Measurements from ENCODE around the gene RIMBP2. TPM values are rescaled to one million over a fixed set of nuclear protein-coding genes. Genes with fewer than 3 reads are reported as not detected.

RIMBP2 gene
- total RNA-seq, 2 experiments from 2014 or later: not detected

- H3K36me3 ChIP-seq (ENCODE audit: insufficient read depth, low read length): no peaks in the 10 kb centered on the region
- ChIA-PET POLR2A (no interaction called here), CTCF (no interaction called here)
- H3K9me3 Mint-ChIP-seq: no peaks in the 10 kb centered on the region
- ATAC-seq (ENCODE audit: poor library complexity) (no peak), DNase-seq (no peak)
- H3K4me1 ChIP-seq (ENCODE audit: insufficient read depth, low read length): peaks cover 5% of the 10 kb centered on the region
- no peak overlapping the region for H3K4me3 ChIP-seq (ENCODE audit: low read length)
- TF ChIP-seq CTCF (IDR thresholded peaks at IDR 0.05): no peak
- peaks cover 0 to 18% of the 10 kb centered on the region in 2 experiments for H3K9me3 ChIP-seq (ENCODE audit: control insufficient read depth in 1 of 2, insufficient read depth in 1 of 2, low read length in 2 of 2)
- peaks cover 47% of the 10 kb centered on the region for H3K27me3 Mint-ChIP-seq
- no peak overlapping the region for H3K27ac ChIP-seq (ENCODE audit: low read depth in 1 of 2, low read length in 2 of 2)
- peaks cover 14 to 21% of the 10 kb centered on the region in 2 experiments for H3K27me3 ChIP-seq (ENCODE audit: control insufficient read depth in 1 of 2, insufficient read depth in 2 of 2, low read length in 2 of 2)
- intact Hi-C loops (cut with DNase I, micrococcal nuclease): no loop called here
- no peaks in the 10 kb centered on the region for H3K36me3 Mint-ChIP-seq (ENCODE audit: low read depth)
- no peak overlapping the region for H3K4me3 Mint-ChIP-seq
- no peak overlapping the region for H3K27ac Mint-ChIP-seq
- no peaks in the 10 kb centered on the region for H3K4me1 Mint-ChIP-seq (ENCODE audit: low read depth)
Measured at GRCh38 chr12:130709151-130709970, 6.7 kb downstream of the RIMBP2 start.

DNA sequence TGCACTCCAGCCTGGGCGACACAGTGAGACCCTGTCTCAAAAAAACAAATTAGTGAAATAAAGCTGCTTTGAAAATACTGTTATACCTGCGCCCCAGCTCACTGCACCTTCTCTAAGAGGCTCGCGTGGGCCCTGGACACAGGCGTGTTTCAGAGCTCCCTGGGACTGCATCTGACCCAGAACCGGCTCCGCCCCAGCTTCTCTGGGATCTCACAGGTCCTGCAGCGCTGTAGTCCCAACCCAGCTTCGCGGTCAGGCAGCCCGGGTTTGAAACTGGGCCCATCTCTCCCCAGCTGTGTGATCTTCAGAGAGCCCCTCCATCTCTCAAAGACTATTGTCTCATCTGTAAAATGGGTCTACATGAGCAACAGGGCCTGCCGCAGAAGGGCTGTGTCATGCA, 7.5 kb downstream of the RIMBP2 start:
- peaks cover 7 to 14% of the 10 kb centered on the region in 2 experiments for H3K27me3 ChIP-seq (ENCODE audit: control insufficient read depth in 1 of 2, insufficient read depth in 2 of 2, low read length in 2 of 2)
- Mint-ChIP-seq H3K27ac (no peak overlapping the region), H3K4me1 (ENCODE audit: low read depth) (no peaks in the 10 kb centered on the region), H3K4me3 (no peak overlapping the region), H3K36me3 (ENCODE audit: low read depth) (no peaks in the 10 kb centered on the region), H3K9me3 (no peaks in the 10 kb centered on the region), H3K27me3 (peaks cover 42% of the 10 kb centered on the region)
- H3K9me3 ChIP-seq (ENCODE audit: control insufficient read depth in 1 of 2, insufficient read depth in 1 of 2, low read length in 2 of 2): peaks cover 0 to 11% of the 10 kb centered on the region in 2 experiments
- no peak for ATAC-seq (ENCODE audit: poor library complexity)
- TF ChIP-seq CTCF (IDR thresholded peaks at IDR 0.05): no peak
- H3K27ac ChIP-seq (ENCODE audit: low read depth in 1 of 2, low read length in 2 of 2): no peak overlapping the region
- ChIA-PET CTCF (no interaction called here), POLR2A (no interaction called here)
- DNase-seq: no peak
- no peaks in the 10 kb centered on the region for H3K4me1 ChIP-seq (ENCODE audit: insufficient read depth, low read length)
- no peak overlapping the region for H3K4me3 ChIP-seq (ENCODE audit: low read length)
- H3K36me3 ChIP-seq (ENCODE audit: insufficient read depth, low read length): no peaks in the 10 kb centered on the region
- intact Hi-C loops (cut with DNase I, micrococcal nuclease): no loop called here

DNA sequence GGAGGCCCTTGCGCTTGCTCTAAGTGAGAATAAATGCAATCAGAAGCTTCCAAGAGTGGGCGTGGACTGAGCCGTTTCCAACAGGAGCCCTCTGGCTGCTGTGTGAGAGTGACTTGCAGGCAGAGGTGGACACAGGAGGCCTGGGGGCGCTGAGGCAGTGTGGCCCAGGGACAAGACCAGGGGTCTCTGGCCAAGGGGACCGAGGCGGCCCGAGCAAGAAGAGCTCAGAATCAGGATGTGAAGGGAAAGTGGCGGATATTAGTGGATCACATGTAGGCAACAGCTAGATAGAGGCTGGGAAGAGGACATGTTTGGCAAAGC, 8.6 kb downstream of the RIMBP2 start:
- H3K27ac ChIP-seq (ENCODE audit: low read depth in 1 of 2, low read length in 2 of 2): no peak overlapping the region

More for the DNA sequence above, 8.6 kb downstream of the RIMBP2 start:
- Mint-ChIP-seq H3K9me3 (no peaks in the 10 kb centered on the region), H3K36me3 (ENCODE audit: low read depth) (no peaks in the 10 kb centered on the region), H3K27ac (no peak overlapping the region), H3K4me1 (ENCODE audit: low read depth) (no peaks in the 10 kb centered on the region), H3K4me3 (no peak overlapping the region), H3K27me3 (peaks cover 32% of the 10 kb centered on the region)
- Histone ChIP-seq H3K4me3 (ENCODE audit: low read length) (no peak overlapping the region), H3K4me1 (ENCODE audit: insufficient read depth, low read length) (no peaks in the 10 kb centered on the region), H3K9me3 (ENCODE audit: control insufficient read depth in 1 of 2, insufficient read depth in 1 of 2, low read length in 2 of 2) (peaks cover 0 to 8% of the 10 kb centered on the region in 2 experiments), H3K27me3 (ENCODE audit: control insufficient read depth in 1 of 2, insufficient read depth in 2 of 2, low read length in 2 of 2) (peaks cover 3% of the 10 kb centered on the region in 2 experiments), H3K36me3 (ENCODE audit: insufficient read depth, low read length) (no peaks in the 10 kb centered on the region)
- intact Hi-C loops (cut with DNase I, micrococcal nuclease): no loop called here
- CTCF ChIA-PET: no interaction called here
- DNase-seq (no peak), ATAC-seq (ENCODE audit: poor library complexity) (no peak)
- POLR2A ChIA-PET: no interaction called here
- no peak for TF ChIP-seq CTCF (IDR thresholded peaks at IDR 0.05)
